GM23338 (cell line): ENCODE measurements around the gene VPS25. TPM values are rescaled to one million over a fixed set of nuclear protein-coding genes. Genes with fewer than 3 reads are reported as not detected.

Experiments
- ATAC-seq: fragments of 200-7000 bp; cut with Tn5 transposase; 3 replicates; pipeline ENCODE4 v1.9.1; 2020
- DNase-seq: peaks from one replicate; pipeline ENCODE4 v3.0.0-alpha.2; 2015; ENCODE audit warnings: low spot score
- H2AFZ ChIP-seq: fragments of 200-600 bp; sonication (generic); 2 replicates; pipeline ENCODE4 v1.8.0; 2016; ENCODE audit warnings: antibody characterized with exemption, mild to moderate bottlenecking, moderate library complexity
- H3F3A ChIP-seq: fragments of 200-600 bp; sonication (generic); replicated peaks from 2 replicates; pipeline ENCODE4 v1.8.0; 2017; ENCODE audit warnings: antibody characterized with exemption, mixed run types, low read depth
- H3K27ac ChIP-seq: fragments of 200-600 bp; sonication (generic); 2 replicates; pipeline ENCODE4 v1.6.1; 2016; ENCODE audit warnings: low read depth
- H3K27me3 ChIP-seq: fragments of 200-600 bp; sonication (generic); 2 replicates; pipeline ENCODE4 v1.8.0; 2016; ENCODE audit warnings: mild to moderate bottlenecking, mixed run types, moderate library complexity; ENCODE audit not compliant: insufficient read depth
- H3K36me3 ChIP-seq: fragments of 200-600 bp; sonication (generic); 2 replicates; pipeline ENCODE4 v1.8.0; 2016; ENCODE audit warnings: mild to moderate bottlenecking; ENCODE audit not compliant: insufficient read depth
- H3K4me1 ChIP-seq: fragments of 200-600 bp; sonication (generic); 2 replicates; pipeline ENCODE4 v1.8.0; 2016; ENCODE audit warnings: mild to moderate bottlenecking, moderate library complexity; ENCODE audit not compliant: insufficient read depth
- H3K4me2 ChIP-seq: fragments of 200-600 bp; sonication (generic); 2 replicates; pipeline ENCODE4 v1.7.1; 2017; ENCODE audit warnings: mixed run types
- H3K4me3 ChIP-seq: fragments of 200-600 bp; sonication (generic); 2 replicates; pipeline ENCODE4 v1.6.1; 2016; ENCODE audit warnings: mixed run types
- H3K79me2 ChIP-seq: fragments of 200-600 bp; sonication (generic); replicated peaks from 2 replicates; pipeline ENCODE4 v1.8.0; 2017; ENCODE audit warnings: mild to moderate bottlenecking; ENCODE audit not compliant: insufficient read depth
- H3K9me2 ChIP-seq: fragments of 200-600 bp; sonication (generic); 2 replicates; pipeline ENCODE4 v1.8.0; 2017; ENCODE audit not compliant: insufficient read depth
- H4K20me1 ChIP-seq: fragments of 200-600 bp; sonication (generic); replicated peaks from 2 replicates; pipeline ENCODE4 v1.8.0; 2017; ENCODE audit warnings: mild to moderate bottlenecking; ENCODE audit not compliant: insufficient read depth
- H3K27ac Mint-ChIP-seq: 2 replicates; pipeline ENCODE4 v1.8.0; 2020; ENCODE audit warnings: inconsistent platforms, mild to moderate bottlenecking, moderate library complexity, mixed read lengths
- H3K27me3 Mint-ChIP-seq: 3 replicates; pipeline ENCODE4 v1.8.0; 2022; ENCODE audit warnings: low read depth, mild to moderate bottlenecking, moderate library complexity, mixed read lengths, inconsistent platforms; ENCODE audit not compliant: insufficient read depth, poor library complexity
- H3K36me3 Mint-ChIP-seq: 3 replicates; pipeline ENCODE4 v1.8.0; 2021; ENCODE audit warnings: low read depth, mild to moderate bottlenecking, inconsistent platforms, moderate library complexity, mixed read lengths
- H3K4me1 Mint-ChIP-seq: 3 replicates; pipeline ENCODE4 v1.8.0; 2020; ENCODE audit warnings: mild to moderate bottlenecking, inconsistent platforms, mixed read lengths
- H3K4me3 Mint-ChIP-seq: 3 replicates; pipeline ENCODE4 v1.8.0; 2021; ENCODE audit warnings: moderate library complexity, mild to moderate bottlenecking, inconsistent platforms, mixed read lengths
- H3K9me3 Mint-ChIP-seq: 3 replicates; pipeline ENCODE4 v1.8.0; 2020; ENCODE audit warnings: moderate library complexity, mild to moderate bottlenecking, inconsistent platforms, mixed read lengths
- CREB1 ChIP-seq: fragments of 250-450 bp; sonication (Bioruptor Pico); IDR thresholded peaks from 2 replicates; pipeline ENCODE4 v1.5.0; 2020; ENCODE audit warnings: low read depth, mild to moderate bottlenecking, moderate library complexity
- EZH2 ChIP-seq: fragments of 200-600 bp; sonication (generic); IDR thresholded peaks from one replicate; pipeline ENCODE4 v1.8.0; 2017; ENCODE audit warnings: antibody characterized with exemption, mild to moderate bottlenecking, low read depth; ENCODE audit not compliant: unreplicated experiment
- EZH2phosphoT487 ChIP-seq: fragments of 200-600 bp; sonication (generic); IDR thresholded peaks from one replicate; pipeline ENCODE4 v1.8.1; 2018; ENCODE audit warnings: antibody characterized with exemption; ENCODE audit not compliant: unreplicated experiment
- JUNB ChIP-seq: IDR thresholded peaks from one replicate; pipeline ENCODE4 v1.6.1; 2016; ENCODE audit warnings: antibody characterized with exemption; ENCODE audit not compliant: unreplicated experiment
- NANOG ChIP-seq: IDR thresholded peaks from 2 replicates; pipeline ENCODE4 v1.6.1; 2016; ENCODE audit warnings: antibody characterized with exemption, borderline replicate concordance
- POLR2AphosphoS5 ChIP-seq: IDR thresholded peaks from 2 replicates; pipeline ENCODE4 v1.6.1; 2016; ENCODE audit warnings: antibody characterized with exemption, low read depth
- STAT1 ChIP-seq: IDR thresholded peaks from one replicate; pipeline ENCODE4 v1.6.1; 2016; ENCODE audit warnings: antibody characterized with exemption; ENCODE audit not compliant: unreplicated experiment
- ZNF114 ChIP-seq: fragments of 250-450 bp; sonication (Bioruptor Pico); IDR thresholded peaks from 2 replicates; pipeline ENCODE4 v1.5.0; 2020; ENCODE audit warnings: mild to moderate bottlenecking, moderate library complexity
- ZNF331 ChIP-seq: fragments of 250-450 bp; sonication (Bioruptor Pico); IDR thresholded peaks from 2 replicates; pipeline ENCODE4 v1.5.0; 2020; ENCODE audit warnings: low read depth, mild to moderate bottlenecking, moderate library complexity
- polyA plus RNA-seq: library from polyadenylated mRNA; unstranded; fragments of >200 nt; fragmentation: Nextera tagmentation; extraction: Ambion mirVana; gene quantifications from 2 replicates; pipeline ENCODE4 v1.2.1, GENCODE V29; 2016
- total RNA-seq: library from RNA; depleted of rRNA; stranded (reverse); fragments of >200 nt; shearing (Covaris generic); gene quantifications from 2 replicates; pipeline ENCODE4 v1.2.3, GENCODE V29; 2014
- TF ChIP-seq, protein P1 (sequence below), 2 experiments: fragments of 200-600 bp in 1 of 2; sonication (generic) in 1 of 2; conservative IDR thresholded peaks; 2 replicates each; pipeline versions ENCODE4 v1.5.1 to v1.6.1; 2016 to 2017; ENCODE audit warnings: antibody characterized with exemption in 2 of 2, low read depth in 2 of 2, mild to moderate bottlenecking in 2 of 2, moderate library complexity in 1 of 2
- TF ChIP-seq, protein P2 (sequence below): fragments of 250-450 bp; sonication (Bioruptor Pico); IDR thresholded peaks from 2 replicates; pipeline ENCODE4 v1.5.0; 2020; ENCODE audit warnings: mild to moderate bottlenecking, moderate library complexity
- TF ChIP-seq, protein P3 (sequence below): IDR thresholded peaks from 2 replicates; pipeline ENCODE4 v1.6.1; 2016; ENCODE audit warnings: antibody characterized with exemption
- TF ChIP-seq, protein P4 (sequence below): IDR thresholded peaks from one replicate; pipeline ENCODE4 v1.6.1; 2018; ENCODE audit warnings: antibody characterized with exemption; ENCODE audit not compliant: unreplicated experiment

The VPS25 gene
- total and polyA plus RNA-seq, 2 experiments from 2014 or later = 105 to 110 TPM

DNA sequence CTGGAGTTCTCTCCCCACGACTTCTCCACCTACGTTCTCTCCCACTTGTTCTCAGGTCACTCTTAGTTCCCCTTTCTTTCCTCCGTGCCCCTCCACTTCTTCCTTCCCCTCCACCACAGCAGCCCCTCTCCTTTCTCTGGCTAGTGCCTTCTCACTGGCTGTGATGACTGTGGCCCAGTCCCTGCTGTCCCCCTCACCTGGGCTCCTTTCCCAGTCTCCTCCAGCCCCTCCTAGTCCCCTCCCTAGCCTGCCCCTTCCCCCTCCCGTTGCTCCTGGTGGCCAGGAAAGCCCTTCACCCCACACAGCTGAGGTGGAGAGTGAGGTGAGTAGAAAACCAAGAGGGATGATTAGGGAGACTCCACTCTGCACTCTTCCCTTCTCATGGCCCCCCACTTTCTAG, 21.8 kb downstream of the VPS25 start:
- H3K9me2 ChIP-seq = no peaks in the 10 kb centered on the region
- peaks cover 13% of the 10 kb centered on the region for H3K36me3 Mint-ChIP-seq
- no peak overlapping the region for H3K4me3 Mint-ChIP-seq
- no peak for TF ChIP-seq JUNB
- TF ChIP-seq, protein P1, sequence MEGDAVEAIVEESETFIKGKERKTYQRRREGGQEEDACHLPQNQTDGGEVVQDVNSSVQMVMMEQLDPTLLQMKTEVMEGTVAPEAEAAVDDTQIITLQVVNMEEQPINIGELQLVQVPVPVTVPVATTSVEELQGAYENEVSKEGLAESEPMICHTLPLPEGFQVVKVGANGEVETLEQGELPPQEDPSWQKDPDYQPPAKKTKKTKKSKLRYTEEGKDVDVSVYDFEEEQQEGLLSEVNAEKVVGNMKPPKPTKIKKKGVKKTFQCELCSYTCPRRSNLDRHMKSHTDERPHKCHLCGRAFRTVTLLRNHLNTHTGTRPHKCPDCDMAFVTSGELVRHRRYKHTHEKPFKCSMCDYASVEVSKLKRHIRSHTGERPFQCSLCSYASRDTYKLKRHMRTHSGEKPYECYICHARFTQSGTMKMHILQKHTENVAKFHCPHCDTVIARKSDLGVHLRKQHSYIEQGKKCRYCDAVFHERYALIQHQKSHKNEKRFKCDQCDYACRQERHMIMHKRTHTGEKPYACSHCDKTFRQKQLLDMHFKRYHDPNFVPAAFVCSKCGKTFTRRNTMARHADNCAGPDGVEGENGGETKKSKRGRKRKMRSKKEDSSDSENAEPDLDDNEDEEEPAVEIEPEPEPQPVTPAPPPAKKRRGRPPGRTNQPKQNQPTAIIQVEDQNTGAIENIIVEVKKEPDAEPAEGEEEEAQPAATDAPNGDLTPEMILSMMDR (conservative IDR thresholded peaks at IDR 0.05; ENCODE audit: low read depth in 2 of 2) = no peak
- TF ChIP-seq ZNF114 (CRISPR knock-in tag) = no peak
- TF ChIP-seq CREB1 (CRISPR knock-in tag) = no peak
- TF ChIP-seq, protein P2, sequence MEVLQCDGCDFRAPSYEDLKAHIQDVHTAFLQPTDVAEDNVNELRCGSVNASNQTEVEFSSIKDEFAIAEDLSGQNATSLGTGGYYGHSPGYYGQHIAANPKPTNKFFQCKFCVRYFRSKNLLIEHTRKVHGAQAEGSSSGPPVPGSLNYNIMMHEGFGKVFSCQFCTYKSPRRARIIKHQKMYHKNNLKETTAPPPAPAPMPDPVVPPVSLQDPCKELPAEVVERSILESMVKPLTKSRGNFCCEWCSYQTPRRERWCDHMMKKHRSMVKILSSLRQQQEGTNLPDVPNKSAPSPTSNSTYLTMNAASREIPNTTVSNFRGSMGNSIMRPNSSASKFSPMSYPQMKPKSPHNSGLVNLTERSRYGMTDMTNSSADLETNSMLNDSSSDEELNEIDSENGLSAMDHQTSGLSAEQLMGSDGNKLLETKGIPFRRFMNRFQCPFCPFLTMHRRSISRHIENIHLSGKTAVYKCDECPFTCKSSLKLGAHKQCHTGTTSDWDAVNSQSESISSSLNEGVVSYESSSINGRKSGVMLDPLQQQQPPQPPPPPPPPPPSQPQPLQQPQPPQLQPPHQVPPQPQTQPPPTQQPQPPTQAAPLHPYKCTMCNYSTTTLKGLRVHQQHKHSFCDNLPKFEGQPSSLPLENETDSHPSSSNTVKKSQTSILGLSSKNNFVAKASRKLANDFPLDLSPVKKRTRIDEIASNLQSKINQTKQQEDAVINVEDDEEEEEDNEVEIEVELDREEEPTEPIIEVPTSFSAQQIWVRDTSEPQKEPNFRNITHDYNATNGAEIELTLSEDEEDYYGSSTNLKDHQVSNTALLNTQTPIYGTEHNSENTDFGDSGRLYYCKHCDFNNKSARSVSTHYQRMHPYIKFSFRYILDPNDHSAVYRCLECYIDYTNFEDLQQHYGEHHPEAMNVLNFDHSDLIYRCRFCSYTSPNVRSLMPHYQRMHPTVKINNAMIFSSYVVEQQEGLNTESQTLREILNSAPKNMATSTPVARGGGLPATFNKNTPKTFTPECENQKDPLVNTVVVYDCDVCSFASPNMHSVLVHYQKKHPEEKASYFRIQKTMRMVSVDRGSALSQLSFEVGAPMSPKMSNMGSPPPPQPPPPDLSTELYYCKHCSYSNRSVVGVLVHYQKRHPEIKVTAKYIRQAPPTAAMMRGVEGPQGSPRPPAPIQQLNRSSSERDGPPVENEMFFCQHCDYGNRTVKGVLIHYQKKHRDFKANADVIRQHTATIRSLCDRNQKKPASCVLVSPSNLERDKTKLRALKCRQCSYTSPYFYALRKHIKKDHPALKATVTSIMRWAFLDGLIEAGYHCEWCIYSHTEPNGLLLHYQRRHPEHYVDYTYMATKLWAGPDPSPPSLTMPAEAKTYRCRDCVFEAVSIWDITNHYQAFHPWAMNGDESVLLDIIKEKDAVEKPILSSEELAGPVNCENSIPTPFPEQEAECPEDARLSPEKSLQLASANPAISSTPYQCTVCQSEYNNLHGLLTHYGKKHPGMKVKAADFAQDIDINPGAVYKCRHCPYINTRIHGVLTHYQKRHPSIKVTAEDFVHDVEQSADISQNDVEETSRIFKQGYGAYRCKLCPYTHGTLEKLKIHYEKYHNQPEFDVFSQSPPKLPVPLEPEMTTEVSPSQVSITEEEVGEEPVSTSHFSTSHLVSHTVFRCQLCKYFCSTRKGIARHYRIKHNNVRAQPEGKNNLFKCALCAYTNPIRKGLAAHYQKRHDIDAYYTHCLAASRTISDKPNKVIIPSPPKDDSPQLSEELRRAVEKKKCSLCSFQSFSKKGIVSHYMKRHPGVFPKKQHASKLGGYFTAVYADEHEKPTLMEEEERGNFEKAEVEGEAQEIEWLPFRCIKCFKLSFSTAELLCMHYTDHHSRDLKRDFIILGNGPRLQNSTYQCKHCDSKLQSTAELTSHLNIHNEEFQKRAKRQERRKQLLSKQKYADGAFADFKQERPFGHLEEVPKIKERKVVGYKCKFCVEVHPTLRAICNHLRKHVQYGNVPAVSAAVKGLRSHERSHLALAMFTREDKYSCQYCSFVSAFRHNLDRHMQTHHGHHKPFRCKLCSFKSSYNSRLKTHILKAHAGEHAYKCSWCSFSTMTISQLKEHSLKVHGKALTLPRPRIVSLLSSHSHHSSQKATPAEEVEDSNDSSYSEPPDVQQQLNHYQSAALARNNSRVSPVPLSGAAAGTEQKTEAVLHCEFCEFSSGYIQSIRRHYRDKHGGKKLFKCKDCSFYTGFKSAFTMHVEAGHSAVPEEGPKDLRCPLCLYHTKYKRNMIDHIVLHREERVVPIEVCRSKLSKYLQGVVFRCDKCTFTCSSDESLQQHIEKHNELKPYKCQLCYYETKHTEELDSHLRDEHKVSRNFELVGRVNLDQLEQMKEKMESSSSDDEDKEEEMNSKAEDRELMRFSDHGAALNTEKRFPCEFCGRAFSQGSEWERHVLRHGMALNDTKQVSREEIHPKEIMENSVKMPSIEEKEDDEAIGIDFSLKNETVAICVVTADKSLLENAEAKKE = no peak
- no peak for TF ChIP-seq NANOG
- TF ChIP-seq POLR2AphosphoS5 = no peak
- TF ChIP-seq, protein P3, sequence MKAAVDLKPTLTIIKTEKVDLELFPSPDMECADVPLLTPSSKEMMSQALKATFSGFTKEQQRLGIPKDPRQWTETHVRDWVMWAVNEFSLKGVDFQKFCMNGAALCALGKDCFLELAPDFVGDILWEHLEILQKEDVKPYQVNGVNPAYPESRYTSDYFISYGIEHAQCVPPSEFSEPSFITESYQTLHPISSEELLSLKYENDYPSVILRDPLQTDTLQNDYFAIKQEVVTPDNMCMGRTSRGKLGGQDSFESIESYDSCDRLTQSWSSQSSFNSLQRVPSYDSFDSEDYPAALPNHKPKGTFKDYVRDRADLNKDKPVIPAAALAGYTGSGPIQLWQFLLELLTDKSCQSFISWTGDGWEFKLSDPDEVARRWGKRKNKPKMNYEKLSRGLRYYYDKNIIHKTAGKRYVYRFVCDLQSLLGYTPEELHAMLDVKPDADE = no peak
- no peak for TF ChIP-seq EZH2
- TF ChIP-seq STAT1 = no peak
- no peak for TF ChIP-seq EZH2phosphoT487
- TF ChIP-seq, protein P4, sequence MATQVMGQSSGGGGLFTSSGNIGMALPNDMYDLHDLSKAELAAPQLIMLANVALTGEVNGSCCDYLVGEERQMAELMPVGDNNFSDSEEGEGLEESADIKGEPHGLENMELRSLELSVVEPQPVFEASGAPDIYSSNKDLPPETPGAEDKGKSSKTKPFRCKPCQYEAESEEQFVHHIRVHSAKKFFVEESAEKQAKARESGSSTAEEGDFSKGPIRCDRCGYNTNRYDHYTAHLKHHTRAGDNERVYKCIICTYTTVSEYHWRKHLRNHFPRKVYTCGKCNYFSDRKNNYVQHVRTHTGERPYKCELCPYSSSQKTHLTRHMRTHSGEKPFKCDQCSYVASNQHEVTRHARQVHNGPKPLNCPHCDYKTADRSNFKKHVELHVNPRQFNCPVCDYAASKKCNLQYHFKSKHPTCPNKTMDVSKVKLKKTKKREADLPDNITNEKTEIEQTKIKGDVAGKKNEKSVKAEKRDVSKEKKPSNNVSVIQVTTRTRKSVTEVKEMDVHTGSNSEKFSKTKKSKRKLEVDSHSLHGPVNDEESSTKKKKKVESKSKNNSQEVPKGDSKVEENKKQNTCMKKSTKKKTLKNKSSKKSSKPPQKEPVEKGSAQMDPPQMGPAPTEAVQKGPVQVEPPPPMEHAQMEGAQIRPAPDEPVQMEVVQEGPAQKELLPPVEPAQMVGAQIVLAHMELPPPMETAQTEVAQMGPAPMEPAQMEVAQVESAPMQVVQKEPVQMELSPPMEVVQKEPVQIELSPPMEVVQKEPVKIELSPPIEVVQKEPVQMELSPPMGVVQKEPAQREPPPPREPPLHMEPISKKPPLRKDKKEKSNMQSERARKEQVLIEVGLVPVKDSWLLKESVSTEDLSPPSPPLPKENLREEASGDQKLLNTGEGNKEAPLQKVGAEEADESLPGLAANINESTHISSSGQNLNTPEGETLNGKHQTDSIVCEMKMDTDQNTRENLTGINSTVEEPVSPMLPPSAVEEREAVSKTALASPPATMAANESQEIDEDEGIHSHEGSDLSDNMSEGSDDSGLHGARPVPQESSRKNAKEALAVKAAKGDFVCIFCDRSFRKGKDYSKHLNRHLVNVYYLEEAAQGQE = no peak
- TF ChIP-seq ZNF331 (CRISPR knock-in tag) = no peak
- no peak overlapping the region for H3K27ac Mint-ChIP-seq
- H3K27me3 ChIP-seq = peaks cover 11% of the 10 kb centered on the region
- no peak overlapping the region for H2AFZ ChIP-seq
- H3K27ac ChIP-seq = no peak overlapping the region
- no peaks in the 10 kb centered on the region for H3F3A ChIP-seq
- H3K4me3 ChIP-seq = no peak overlapping the region
- no peaks in the 10 kb centered on the region for H3K36me3 ChIP-seq
- H4K20me1 ChIP-seq = no peaks in the 10 kb centered on the region
- peaks cover 5% of the 10 kb centered on the region; the same call in 1 of the 3 replicates for H3K4me1 Mint-ChIP-seq
- H3K27me3 Mint-ChIP-seq = peaks cover 13% of the 10 kb centered on the region
- no peak for DNase-seq
- H3K79me2 ChIP-seq = peaks cover 8% of the 10 kb centered on the region
- H3K4me1 ChIP-seq = peaks cover 6% of the 10 kb centered on the region; the same call in 1 of the 2 replicates
- no peak overlapping the region for H3K4me2 ChIP-seq
- peaks cover 11% of the 10 kb centered on the region for H3K9me3 Mint-ChIP-seq
- no peak for ATAC-seq
